Measurements from ENCODE around the gene CEP19.

The CEP19 gene

GRCh38 chr3:196662711-196663571, 49.1 kb downstream of the CEP19 start:
- no peak for DNase-seq

GRCh38 chr3:196662033-196662432, 50.0 kb downstream of the CEP19 start:
- peak; percentile 69 for DNase-seq

- DNase-seq, result no peak
Measured at GRCh38 chr3:196661400-196661799, 50.6 kb downstream of the CEP19 start.

- DNase-seq, result peak; percentile 70
Measured at GRCh38 chr3:196660381-196661166, 51.5 kb downstream of the CEP19 start.

- no peak for DNase-seq
Measured at GRCh38 chr3:196659901-196660351, 52.1 kb downstream of the CEP19 start.
